Eye (tissue), 1 donor: Measurements from ENCODE around the gene CFAP46.
"Not testable (repeated sequence)": the region's sequence is repeated elsewhere in the genome, so short reads cannot be mapped to it uniquely, and the experiment has no call there.

Source experiments
- DNase-seq: peaks from one replicate; pipeline ENCODE4 v3.0.0-alpha.2; 2015

The CFAP46 gene

GRCh38 chr10:132803416-132804210, 138.8 kb downstream of the CFAP46 start:
- peak; percentile 70 for DNase-seq

- DNase-seq, result peak; percentile 27
Measured at GRCh38 chr10:132802694-132803320, 139.6 kb downstream of the CFAP46 start.

- no peak for DNase-seq
Measured at GRCh38 chr10:132802048-132802447, 140.3 kb downstream of the CFAP46 start.

- no peak for DNase-seq
Measured at GRCh38 chr10:132799865-132800264, 142.5 kb downstream of the CFAP46 start.

- no peak for DNase-seq
Measured at GRCh38 chr10:132798876-132799275, 143.5 kb downstream of the CFAP46 start.

- no peak for DNase-seq
Measured at GRCh38 chr10:132798403-132798802, 144.0 kb downstream of the CFAP46 start.

- not testable (repeated sequence) for DNase-seq
Measured at GRCh38 chr10:132797986-132798385, 144.4 kb downstream of the CFAP46 start.

GRCh38 chr10:132796846-132797245, 145.5 kb downstream of the CFAP46 start:
- DNase-seq, result no peak

GRCh38 chr10:132793871-132794849, 148.2 kb downstream of the CFAP46 start:
- DNase-seq, result peak; percentile 76

- DNase-seq, result no peak
Measured at GRCh38 chr10:132793213-132793612, 149.2 kb downstream of the CFAP46 start.

- no peak for DNase-seq
Measured at GRCh38 chr10:132792796-132793195, 149.6 kb downstream of the CFAP46 start.

GRCh38 chr10:132792099-132792498, 150.3 kb downstream of the CFAP46 start:
- DNase-seq, result not testable (repeated sequence)

GRCh38 chr10:132790934-132791829, 151.2 kb downstream of the CFAP46 start:
- no peak for DNase-seq

GRCh38 chr10:132790470-132790869, 151.9 kb downstream of the CFAP46 start:
- peak; percentile 19 for DNase-seq

- DNase-seq, result peak; percentile 17
Measured at GRCh38 chr10:132789659-132790148, 152.7 kb downstream of the CFAP46 start.

- peak; percentile 45 for DNase-seq
Measured at GRCh38 chr10:132788831-132789219, 153.5 kb downstream of the CFAP46 start.

- peak; percentile 70 for DNase-seq
Measured at GRCh38 chr10:132788180-132788830, 154.1 kb downstream of the CFAP46 start.

- peak; percentile 67 for DNase-seq
Measured at GRCh38 chr10:132787495-132788179, 154.7 kb downstream of the CFAP46 start.

- DNase-seq, result peak; percentile 61
Measured at GRCh38 chr10:132786884-132787494, 155.4 kb downstream of the CFAP46 start.

GRCh38 chr10:132786476-132786883, 155.9 kb downstream of the CFAP46 start:
- DNase-seq, result peak; percentile 55
